MCF 10A (cell line): ENCODE results near the gene ARPC4. TPM values are rescaled to one million over a fixed set of nuclear protein-coding genes. Genes with fewer than 3 reads are reported as not detected.

Experiments used
- BruUV-seq: library from RNA; stranded (reverse); fragments of 400-500 nt; replicated peaks from 2 replicates; lab custom pipeline; 2021; lab: Mats Ljungman, UMichigan
- CTCF ChIA-PET: fragments of 300-600 bp; sonication (Branson Sonifier 250); formaldehyde crosslinking; extraction: SDS; loops from one replicate; lab custom pipeline; 2021; ENCODE audit warnings: antibody characterized with exemption, inconsistent platforms; lab: Yijun Ruan, JAX
- POLR2A ChIA-PET: fragments of 300-600, 350-650 bp; sonication (Branson Sonifier 250); formaldehyde crosslinking; extraction: SDS; loops from one replicate; lab custom pipeline; 2020; ENCODE audit warnings: antibody characterized with exemption, inconsistent platforms; lab: Yijun Ruan, JAX
- DNase-seq: peaks from one replicate; pipeline ENCODE4 v3.0.0-alpha.2; 2018; ENCODE audit not compliant: unreplicated experiment
- H3K27ac Mint-ChIP-seq: one replicate; pipeline ENCODE4 v1.8.0; 2022; ENCODE audit warnings: mild to moderate bottlenecking, low read depth, mixed read lengths; ENCODE audit not compliant: unreplicated experiment
- H3K27me3 Mint-ChIP-seq: one replicate; pipeline ENCODE4 v1.8.0; 2022; ENCODE audit warnings: mixed read lengths; ENCODE audit not compliant: insufficient read depth, unreplicated experiment
- H3K36me3 Mint-ChIP-seq: one replicate; pipeline ENCODE4 v1.8.0; 2022; ENCODE audit warnings: mild to moderate bottlenecking, moderate library complexity, mixed read lengths; ENCODE audit not compliant: insufficient read depth, unreplicated experiment
- H3K4me1 Mint-ChIP-seq: one replicate; pipeline ENCODE4 v1.8.0; 2022; ENCODE audit warnings: mixed read lengths; ENCODE audit not compliant: insufficient read depth, unreplicated experiment
- H3K4me3 Mint-ChIP-seq: one replicate; pipeline ENCODE4 v1.8.0; 2022; ENCODE audit warnings: mild to moderate bottlenecking, moderate library complexity, mixed read lengths; ENCODE audit not compliant: unreplicated experiment
- H3K9me3 Mint-ChIP-seq: one replicate; pipeline ENCODE4 v1.8.0; 2022; ENCODE audit warnings: mixed read lengths; ENCODE audit not compliant: unreplicated experiment
- CTCF ChIP-seq: fragments of 200-600 bp; IDR thresholded peaks from one replicate; pipeline ENCODE4 v1.8.0; 2022; ENCODE audit warnings: antibody characterized with exemption, mild to moderate bottlenecking; ENCODE audit not compliant: unreplicated experiment
- intact Hi-C: fragments of 100-400 bp; cut with micrococcal nuclease; formaldehyde crosslinking; loops from 2 replicates; pipeline ENCODE4 v1.14.1; 2022
- total RNA-seq: library from RNA; stranded (reverse); gene quantifications from 2 replicates; pipeline ENCODE4 v1.2.3, GENCODE V29; 2022

ARPC4 gene
- total RNA-seq, 1 experiment from 2014 or later: 122 TPM

DNA sequence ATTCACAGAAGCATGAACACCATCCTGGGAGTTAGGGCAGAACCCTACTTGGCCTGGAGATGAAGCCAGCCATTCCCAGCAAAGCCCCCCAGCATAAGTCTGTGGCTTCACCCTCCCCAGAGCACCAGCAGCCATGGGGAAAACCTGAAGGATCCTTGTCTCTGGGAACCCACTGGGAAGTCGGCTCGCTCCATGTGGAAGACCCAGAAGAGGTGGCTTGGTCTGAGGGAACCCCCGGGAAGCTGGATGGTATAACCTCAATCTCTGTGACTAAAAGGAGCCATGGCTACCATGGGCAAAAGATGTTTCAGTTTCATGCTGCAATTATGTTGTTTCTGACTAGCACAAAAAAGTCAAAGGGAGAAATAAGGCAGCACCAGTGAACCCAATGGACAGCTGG lies 62.7 kb downstream of the ARPC4 start:
- Mint-ChIP-seq H3K4me1 (peaks cover 27% of the 10 kb centered on the region), H3K27me3 (no peaks in the 10 kb centered on the region), H3K36me3 (no peaks in the 10 kb centered on the region), H3K27ac (no peak overlapping the region), H3K4me3 (no peak overlapping the region), H3K9me3 (no peaks in the 10 kb centered on the region)
- ChIA-PET POLR2A (no interaction called here), CTCF (interaction anchor here (0.6 to 0.7 kb wide), 2 partner anchors 77 to 329 kb away, joined by 6 read pairs; no protein-coding TSS in a partner anchor)
- TF ChIP-seq CTCF: no peak
- no TSS peak for BruUV-seq
- intact Hi-C loops: no loop called here
- no peak for DNase-seq

Other genes with a start within 250 kb of the ARPC4 start
- not detected in 2 replicates for gene LHFPL4, start 239.3 kb upstream of the ARPC4 start, total RNA-seq
- gene MTMR14, start 143.6 kb upstream of the ARPC4 start, total RNA-seq: 31.3 and 32.8 TPM in 2 replicates
- not detected in 2 replicates for gene CPNE9, start 89.2 kb upstream of the ARPC4 start, total RNA-seq
- 19.9 and 21.4 TPM in 2 replicates for gene BRPF1, start 61.3 kb upstream of the ARPC4 start, total RNA-seq
- gene OGG1, start 43.1 kb upstream of the ARPC4 start, total RNA-seq: 15.3 and 17.7 TPM in 2 replicates
- 8.3 and 11.7 TPM in 2 replicates for gene CAMK1, start 23.1 kb upstream of the ARPC4 start, total RNA-seq
- gene TADA3, start 609 bp upstream of the ARPC4 start, total RNA-seq: 72.0 and 77.1 TPM in 2 replicates
- 14.6 and 16.6 TPM in 2 replicates for gene TTLL3, start 17.2 kb downstream of the ARPC4 start, total RNA-seq
- gene RPUSD3, start 50.9 kb downstream of the ARPC4 start, total RNA-seq: 40.3 and 40.7 TPM in 2 replicates
- not detected in 2 replicates for gene CIDEC, start 87.2 kb downstream of the ARPC4 start, total RNA-seq
- gene JAGN1, start 97.5 kb downstream of the ARPC4 start, total RNA-seq: 49.7 and 55.4 TPM in 2 replicates
- gene IL17RE, start 109.8 kb downstream of the ARPC4 start, total RNA-seq: 5.0 and 5.5 TPM in 2 replicates
- gene IL17RC, start 124.0 kb downstream of the ARPC4 start, total RNA-seq: 25.7 and 30.1 TPM in 2 replicates
- 13.4 and 19.9 TPM in 2 replicates for gene CRELD1, start 140.8 kb downstream of the ARPC4 start, total RNA-seq
- gene PRRT3, start 159.3 kb downstream of the ARPC4 start, total RNA-seq: 0.83 and 1.3 TPM in 2 replicates
- gene EMC3, start 193.8 kb downstream of the ARPC4 start, total RNA-seq: 55.4 and 59.1 TPM in 2 replicates
- gene FANCD2, start 233.4 kb downstream of the ARPC4 start, total RNA-seq: 14.6 and 24.6 TPM in 2 replicates